Brain microvascular endothelial cell (primary cell): ENCODE data around the gene TMA16.
A peak's percentile ranks its signal among the peaks of the same experiment; 100 is the strongest.

Source experiments
- DNase-seq: peaks from one replicate; pipeline ENCODE4 v3.0.0-alpha.2; 2020
- H3K27ac ChIP-seq: fragments of 250-450 bp; sonication (Bioruptor Pico); 2 replicates; pipeline ENCODE4 v1.5.1; 2020; ENCODE audit warnings: mild to moderate bottlenecking, moderate library complexity
- H3K27me3 ChIP-seq: fragments of 250-450 bp; sonication (Bioruptor Pico); replicated peaks from 2 replicates; pipeline ENCODE4 v1.5.1; 2020; ENCODE audit warnings: mild to moderate bottlenecking
- H3K36me3 ChIP-seq: fragments of 250-450 bp; sonication (Bioruptor Pico); replicated peaks from 2 replicates; pipeline ENCODE4 v1.5.1; 2020; ENCODE audit warnings: mild to moderate bottlenecking
- H3K4me3 ChIP-seq: 2 replicates; pipeline ENCODE4 v1.5.1; 2011; ENCODE audit warnings: low read depth, mild to moderate bottlenecking, control low read depth, low read length, moderate library complexity
- in situ Hi-C: cut with HindIII; loops from 2 replicates; pipeline ENCODE4 v1.10.0; 2017; ENCODE audit warnings: low sequenced_read_pairs, low pct_ligation_motif_present
- TF ChIP-seq, protein P1 (sequence below): IDR thresholded peaks from 2 replicates; pipeline ENCODE4 v1.5.1; 2011; ENCODE audit warnings: low read depth, mild to moderate bottlenecking, moderate library complexity, low read length, control low read depth, inconsistent platforms; ENCODE audit errors: missing control alignments

The TMA16 gene

DNA sequence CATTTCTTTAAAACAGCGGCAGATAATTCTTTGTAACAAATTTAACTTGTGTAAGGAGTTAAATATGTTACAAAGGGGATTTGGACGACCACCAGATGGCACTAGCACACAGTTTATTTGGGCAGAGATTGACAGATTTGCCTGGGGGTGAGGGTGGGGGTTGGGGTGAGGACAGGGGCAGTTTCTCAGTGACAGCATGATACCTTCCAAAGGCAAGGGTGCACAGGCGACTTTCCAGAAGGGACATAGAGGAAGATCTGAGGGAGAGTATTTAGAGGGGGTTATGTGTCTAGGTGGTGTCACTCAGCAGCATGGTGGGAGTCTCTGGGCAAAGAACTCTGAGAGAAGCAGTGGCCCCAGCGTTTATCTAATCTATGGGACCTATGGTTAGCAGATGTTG lies 9.6 kb upstream of the TMA16 start:
- H3K27ac ChIP-seq: no peak overlapping the region
- in situ Hi-C loops: no loop called here
- H3K27me3 ChIP-seq: no peaks in the 10 kb centered on the region
- TF ChIP-seq, protein P1, sequence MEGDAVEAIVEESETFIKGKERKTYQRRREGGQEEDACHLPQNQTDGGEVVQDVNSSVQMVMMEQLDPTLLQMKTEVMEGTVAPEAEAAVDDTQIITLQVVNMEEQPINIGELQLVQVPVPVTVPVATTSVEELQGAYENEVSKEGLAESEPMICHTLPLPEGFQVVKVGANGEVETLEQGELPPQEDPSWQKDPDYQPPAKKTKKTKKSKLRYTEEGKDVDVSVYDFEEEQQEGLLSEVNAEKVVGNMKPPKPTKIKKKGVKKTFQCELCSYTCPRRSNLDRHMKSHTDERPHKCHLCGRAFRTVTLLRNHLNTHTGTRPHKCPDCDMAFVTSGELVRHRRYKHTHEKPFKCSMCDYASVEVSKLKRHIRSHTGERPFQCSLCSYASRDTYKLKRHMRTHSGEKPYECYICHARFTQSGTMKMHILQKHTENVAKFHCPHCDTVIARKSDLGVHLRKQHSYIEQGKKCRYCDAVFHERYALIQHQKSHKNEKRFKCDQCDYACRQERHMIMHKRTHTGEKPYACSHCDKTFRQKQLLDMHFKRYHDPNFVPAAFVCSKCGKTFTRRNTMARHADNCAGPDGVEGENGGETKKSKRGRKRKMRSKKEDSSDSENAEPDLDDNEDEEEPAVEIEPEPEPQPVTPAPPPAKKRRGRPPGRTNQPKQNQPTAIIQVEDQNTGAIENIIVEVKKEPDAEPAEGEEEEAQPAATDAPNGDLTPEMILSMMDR: peak; percentile 70
- no peaks in the 10 kb centered on the region for H3K36me3 ChIP-seq
- no peak overlapping the region for H3K4me3 ChIP-seq
- peak; percentile 46 for DNase-seq

DNA sequence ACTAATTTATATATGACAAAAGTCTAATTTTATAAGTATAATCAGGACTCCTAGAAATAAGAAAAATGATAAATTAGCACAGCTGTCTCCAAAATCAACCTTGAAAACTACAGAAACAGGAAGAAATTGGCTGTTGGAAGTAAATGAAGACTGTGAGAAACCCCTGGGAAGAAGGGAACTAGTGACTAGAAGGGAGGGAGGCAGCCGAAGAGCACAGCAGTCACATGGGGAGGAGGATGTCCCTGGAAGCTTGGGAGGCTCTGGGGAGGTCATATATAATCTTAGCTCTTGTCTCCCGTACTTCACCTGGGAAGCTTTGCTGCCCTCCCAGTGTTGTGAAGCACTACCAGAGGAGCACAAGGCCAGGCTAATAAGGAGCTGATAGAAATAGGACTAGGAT lies 8.9 kb upstream of the TMA16 start:
- no peaks in the 10 kb centered on the region for H3K36me3 ChIP-seq
- in situ Hi-C loops: no loop called here
- no peak for DNase-seq
- TF ChIP-seq, protein P1: no peak
- no peak overlapping the region for H3K4me3 ChIP-seq
- H3K27ac ChIP-seq: no peak overlapping the region
- no peaks in the 10 kb centered on the region for H3K27me3 ChIP-seq

DNA sequence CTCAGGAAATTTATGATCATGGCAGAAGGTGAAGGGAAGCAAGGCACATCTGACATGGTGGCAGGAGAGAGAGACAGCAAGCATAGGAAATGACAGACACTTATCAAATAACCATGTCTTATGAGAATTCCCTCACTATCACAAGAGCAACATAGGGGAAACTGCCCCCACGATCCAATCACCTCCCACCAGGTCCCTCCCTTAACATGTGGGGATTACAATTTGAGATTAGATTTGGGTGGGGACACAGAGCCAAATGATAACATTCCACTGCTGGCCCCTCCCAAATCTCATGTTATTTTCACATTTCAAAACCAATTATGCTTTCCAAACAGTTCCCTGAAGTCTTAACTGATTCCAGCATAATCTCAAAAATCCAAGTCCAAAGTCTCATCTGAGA lies 8.2 kb upstream of the TMA16 start:
- TF ChIP-seq, protein P1: no peak
- no peaks in the 10 kb centered on the region for H3K27me3 ChIP-seq
- H3K4me3 ChIP-seq: no peak overlapping the region
- H3K27ac ChIP-seq: no peak overlapping the region
- in situ Hi-C loops: no loop called here
- H3K36me3 ChIP-seq: no peaks in the 10 kb centered on the region
- DNase-seq: no peak

DNA sequence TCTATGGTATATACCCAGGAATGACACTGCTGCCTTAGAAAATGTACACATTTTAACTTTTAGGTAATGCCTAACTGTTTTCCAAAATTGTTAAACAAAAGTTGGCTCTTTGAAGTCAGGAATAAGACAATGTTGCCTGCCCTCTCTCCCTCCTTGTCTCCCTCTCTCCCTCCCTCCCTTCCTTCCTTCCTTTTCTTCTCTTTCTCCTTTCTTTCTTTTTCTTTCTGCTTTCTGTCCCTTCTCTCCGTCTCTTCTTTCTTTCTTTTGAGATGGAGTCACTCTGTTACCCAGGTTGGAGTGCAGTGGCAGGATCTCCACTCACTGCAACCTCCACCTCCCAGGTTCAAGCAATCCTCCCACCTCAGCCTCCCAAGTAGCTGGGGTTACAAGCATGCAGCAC lies 4.6 kb upstream of the TMA16 start:
- Histone ChIP-seq H3K27me3 (no peaks in the 10 kb centered on the region), H3K4me3 (no peak overlapping the region), H3K27ac (no peak overlapping the region), H3K36me3 (no peaks in the 10 kb centered on the region)
- in situ Hi-C loops: no loop called here
- DNase-seq: no peak
- TF ChIP-seq, protein P1: no peak

DNA sequence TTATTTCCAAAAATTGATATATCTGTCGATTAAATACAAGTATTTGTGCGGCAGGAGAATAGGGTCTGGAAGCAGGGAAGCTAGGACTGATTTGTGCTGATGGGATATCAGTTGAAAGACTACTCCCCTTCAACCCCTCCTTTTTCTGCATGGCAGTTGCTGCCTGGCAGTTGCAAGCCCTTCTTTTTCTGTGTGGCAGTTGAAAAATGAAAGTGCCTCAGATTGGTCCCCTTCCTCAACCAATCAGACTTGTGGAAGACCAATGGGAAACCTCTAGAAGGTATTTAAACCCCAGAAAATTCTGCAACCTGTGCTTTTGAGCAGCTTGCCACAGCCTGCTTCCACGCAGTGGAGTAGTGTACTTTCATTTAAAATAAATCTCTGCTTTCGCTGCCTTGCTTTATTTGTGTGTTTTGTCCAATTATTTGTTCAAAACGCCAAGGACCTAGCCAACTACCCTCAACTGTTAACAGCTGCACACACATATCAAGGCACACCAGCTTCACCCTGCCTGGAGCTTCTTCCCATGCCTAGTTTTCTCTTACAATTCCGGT lies 1.5 kb upstream of the TMA16 start:
- TF ChIP-seq, protein P1: no peak
- Histone ChIP-seq H3K36me3 (no peaks in the 10 kb centered on the region), H3K27ac (no peak overlapping the region), H3K27me3 (no peaks in the 10 kb centered on the region), H3K4me3 (no peak overlapping the region)
- in situ Hi-C loops: no loop called here
- no peak for DNase-seq
